ENCODE measurements around the gene SPEM3. TPM values are rescaled to one million over a fixed set of nuclear protein-coding genes. Genes with fewer than 3 reads are reported as not detected.

SPEM3 gene
- total and polyA plus RNA-seq, 2 of the 4 experiments (the other 2 are of a cell fraction): not detected

DNA sequence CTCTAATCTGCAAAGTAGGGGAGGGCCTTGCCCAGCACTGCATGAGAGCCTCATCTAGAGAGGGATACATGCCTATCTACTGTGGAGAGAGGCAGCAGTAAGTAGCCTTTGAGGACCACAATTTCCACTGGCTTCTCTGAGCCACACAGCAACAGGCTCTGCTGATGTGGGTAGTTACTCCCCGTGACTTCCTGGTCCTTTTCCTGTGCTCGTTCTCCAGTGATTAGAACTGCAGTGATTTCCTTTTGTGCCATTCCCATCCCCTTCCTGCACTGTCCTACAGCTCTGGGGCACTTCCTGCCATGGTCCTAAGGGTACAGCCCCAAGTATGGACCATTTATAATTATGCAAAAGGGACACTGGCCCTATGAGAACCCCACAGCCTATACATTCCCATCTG lies 37.4 kb upstream of the SPEM3 start (continued):
- TF ChIP-seq, protein P1, sequence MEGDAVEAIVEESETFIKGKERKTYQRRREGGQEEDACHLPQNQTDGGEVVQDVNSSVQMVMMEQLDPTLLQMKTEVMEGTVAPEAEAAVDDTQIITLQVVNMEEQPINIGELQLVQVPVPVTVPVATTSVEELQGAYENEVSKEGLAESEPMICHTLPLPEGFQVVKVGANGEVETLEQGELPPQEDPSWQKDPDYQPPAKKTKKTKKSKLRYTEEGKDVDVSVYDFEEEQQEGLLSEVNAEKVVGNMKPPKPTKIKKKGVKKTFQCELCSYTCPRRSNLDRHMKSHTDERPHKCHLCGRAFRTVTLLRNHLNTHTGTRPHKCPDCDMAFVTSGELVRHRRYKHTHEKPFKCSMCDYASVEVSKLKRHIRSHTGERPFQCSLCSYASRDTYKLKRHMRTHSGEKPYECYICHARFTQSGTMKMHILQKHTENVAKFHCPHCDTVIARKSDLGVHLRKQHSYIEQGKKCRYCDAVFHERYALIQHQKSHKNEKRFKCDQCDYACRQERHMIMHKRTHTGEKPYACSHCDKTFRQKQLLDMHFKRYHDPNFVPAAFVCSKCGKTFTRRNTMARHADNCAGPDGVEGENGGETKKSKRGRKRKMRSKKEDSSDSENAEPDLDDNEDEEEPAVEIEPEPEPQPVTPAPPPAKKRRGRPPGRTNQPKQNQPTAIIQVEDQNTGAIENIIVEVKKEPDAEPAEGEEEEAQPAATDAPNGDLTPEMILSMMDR (conservative IDR thresholded peaks at IDR 0.05; ENCODE audit: low read depth, low read length): no peak
- TF ChIP-seq POLR2A (IDR thresholded peaks at IDR 0.05; ENCODE audit: low read depth, low read length): no peak
